Chondrocyte (in vitro differentiated cells): ENCODE measurements around the gene ZKSCAN4. TPM values are rescaled to one million over a fixed set of nuclear protein-coding genes. Genes with fewer than 3 reads are reported as not detected.

Experiments used
- DNase-seq: peaks from one replicate; pipeline ENCODE4 v3.0.0; 2021; ENCODE audit warnings: mixed read lengths, low spot score
- H3K27ac Mint-ChIP-seq: one replicate; pipeline ENCODE4 v1.8.0; 2021; ENCODE audit warnings: mild to moderate bottlenecking, moderate library complexity, mixed read lengths; ENCODE audit not compliant: unreplicated experiment
- H3K27me3 Mint-ChIP-seq: 2 replicates; pipeline ENCODE4 v1.8.0; 2021; ENCODE audit warnings: low read depth, mixed read lengths
- H3K36me3 Mint-ChIP-seq: 2 replicates; pipeline ENCODE4 v1.8.0; 2021; ENCODE audit warnings: low read depth, mixed read lengths
- H3K4me1 Mint-ChIP-seq: 2 replicates; pipeline ENCODE4 v1.8.0; 2021; ENCODE audit warnings: low read depth, mild to moderate bottlenecking, mixed read lengths
- H3K4me3 Mint-ChIP-seq: one replicate; pipeline ENCODE4 v1.8.0; 2021; ENCODE audit warnings: mild to moderate bottlenecking, moderate library complexity, mixed read lengths; ENCODE audit not compliant: unreplicated experiment
- H3K9me3 Mint-ChIP-seq: 2 replicates; pipeline ENCODE4 v1.8.0; 2021; ENCODE audit warnings: low read depth, mixed read lengths
- CTCF ChIP-seq: fragments of 200-600 bp; sonication (generic); IDR thresholded peaks from 2 replicates; pipeline ENCODE4 v1.5.0; 2021; ENCODE audit warnings: antibody characterized with exemption, mild to moderate bottlenecking, moderate library complexity
- total RNA-seq: library from RNA; stranded (reverse); gene quantifications from 3 replicates; pipeline ENCODE4 v1.2.1, GENCODE V29; 2021

ZKSCAN4 gene
- total RNA-seq, 1 donor from 2014 or later: 4.8 TPM

GRCh38 chr6:28220257-28221133 lies 31.6 kb downstream of the ZKSCAN4 start:
- no peak overlapping the region for H3K27ac Mint-ChIP-seq
- H3K9me3 Mint-ChIP-seq: no peaks in the 10 kb centered on the region
- peaks cover 18% of the 10 kb centered on the region for H3K27me3 Mint-ChIP-seq
- no peak overlapping the region for H3K4me3 Mint-ChIP-seq
- no peaks in the 10 kb centered on the region for H3K36me3 Mint-ChIP-seq
- DNase-seq: no peak
- peaks cover 11% of the 10 kb centered on the region for H3K4me1 Mint-ChIP-seq
- no peak for TF ChIP-seq CTCF

GRCh38 chr6:28218312-28219248 lies 33.5 kb downstream of the ZKSCAN4 start:
- DNase-seq: no peak
- TF ChIP-seq CTCF: no peak
- Mint-ChIP-seq H3K4me1 (peaks cover 3% of the 10 kb centered on the region), H3K4me3 (peak overlapping the region; percentile 79), H3K9me3 (no peaks in the 10 kb centered on the region), H3K27ac (peak overlapping the region; percentile 49), H3K36me3 (no peaks in the 10 kb centered on the region), H3K27me3 (peaks cover 23% of the 10 kb centered on the region)

- Mint-ChIP-seq H3K27me3 (peaks cover 23% of the 10 kb centered on the region), H3K27ac (no peak overlapping the region), H3K4me1 (peaks cover 7% of the 10 kb centered on the region), H3K4me3 (no peak overlapping the region), H3K9me3 (no peaks in the 10 kb centered on the region), H3K36me3 (no peaks in the 10 kb centered on the region)
- TF ChIP-seq CTCF: no peak
- DNase-seq: no peak
Measured at GRCh38 chr6:28217890-28218289, 34.2 kb downstream of the ZKSCAN4 start.

GRCh38 chr6:28215425-28215824 lies 36.6 kb downstream of the ZKSCAN4 start:
- H3K9me3 Mint-ChIP-seq: no peaks in the 10 kb centered on the region
- no peak for DNase-seq
- no peak overlapping the region for H3K27ac Mint-ChIP-seq
- TF ChIP-seq CTCF: no peak
- H3K36me3 Mint-ChIP-seq: no peaks in the 10 kb centered on the region
- peaks cover 28% of the 10 kb centered on the region for H3K27me3 Mint-ChIP-seq
- H3K4me1 Mint-ChIP-seq: peaks cover 19% of the 10 kb centered on the region
- H3K4me3 Mint-ChIP-seq: no peak overlapping the region

GRCh38 chr6:28213213-28213523 lies 38.9 kb downstream of the ZKSCAN4 start:
- TF ChIP-seq CTCF: no peak
- H3K4me3 Mint-ChIP-seq: peak overlapping the region; percentile 74
- no peak overlapping the region for H3K27ac Mint-ChIP-seq
- H3K4me1 Mint-ChIP-seq: peaks cover 21% of the 10 kb centered on the region
- H3K36me3 Mint-ChIP-seq: peaks cover under 1% of the 10 kb centered on the region
- DNase-seq: no peak
- no peaks in the 10 kb centered on the region for H3K9me3 Mint-ChIP-seq
- peaks cover 43% of the 10 kb centered on the region for H3K27me3 Mint-ChIP-seq
